ENCODE results near the gene POLR3H. TPM values are rescaled to one million over a fixed set of nuclear protein-coding genes. Genes with fewer than 3 reads are reported as not detected.
"Not testable (repeated sequence)": the region's sequence is repeated elsewhere in the genome, so short reads cannot be mapped to it uniquely, and the experiment has no call there.

Gene POLR3H
- polyA plus RNA-seq (2012; ENCODE audit: insufficient read depth, insufficient read length): 53.1 TPM

GRCh38 chr22:41543854-41544670 is at the start of gene POLR3H:
Gene POLR3H, minus strand, starts transcription at chr22:41544470. Its CDS starts 369 bp downstream, at chr22:41544101.
- DNase-seq (ENCODE audit: low read depth, low spot score): peak; percentile 96
- peak within 1 kb of the TSS; percentile 95 for H3K4me3 ChIP-seq (ENCODE audit: low read length)

GRCh38 chr22:41593336-41593960 is 49.2 kb upstream of the POLR3H start:
- not testable (repeated sequence) for DNase-seq (ENCODE audit: low read depth, low spot score); H3K4me3 ChIP-seq (ENCODE audit: low read length)

GRCh38 chr22:41589391-41590241 is 45.3 kb upstream of the POLR3H start, which contains the start of gene PMM1:
Gene PMM1, minus strand, starts transcription at chr22:41589840. Its CDS starts 35 bp downstream, at chr22:41589805.
- peak within 1 kb of the TSS; percentile 85 for H3K4me3 ChIP-seq (ENCODE audit: low read length)
- peak; percentile 99 for DNase-seq (ENCODE audit: low read depth, low spot score)

GRCh38 chr22:41587347-41587723 is 43.1 kb upstream of the POLR3H start:
- no peak overlapping the region for H3K4me3 ChIP-seq (ENCODE audit: low read length)
- no peak for DNase-seq (ENCODE audit: low read depth, low spot score)

GRCh38 chr22:41585898-41586297 is 41.6 kb upstream of the POLR3H start:
- no peak overlapping the region for H3K4me3 ChIP-seq (ENCODE audit: low read length)
- no peak for DNase-seq (ENCODE audit: low read depth, low spot score)

- DNase-seq (ENCODE audit: low read depth, low spot score): no peak
- H3K4me3 ChIP-seq (ENCODE audit: low read length): no peak overlapping the region
Observed at GRCh38 chr22:41584881-41585280, 40.6 kb upstream of the POLR3H start.

- no peak for DNase-seq (ENCODE audit: low read depth, low spot score)
- H3K4me3 ChIP-seq (ENCODE audit: low read length): no peak overlapping the region
Observed at GRCh38 chr22:41582694-41583093, 38.4 kb upstream of the POLR3H start.

- no peak for DNase-seq (ENCODE audit: low read depth, low spot score)
Observed at GRCh38 chr22:41579997-41580355, 35.7 kb upstream of the POLR3H start.

GRCh38 chr22:41579297-41579996 is 35.2 kb upstream of the POLR3H start:
- no peak overlapping the region for H3K4me3 ChIP-seq (ENCODE audit: low read length)
- no peak for DNase-seq (ENCODE audit: low read depth, low spot score)

More at GRCh38 chr22:41579997-41580355, 35.7 kb upstream of the POLR3H start:
- H3K4me3 ChIP-seq (ENCODE audit: low read length): no peak overlapping the region

- H3K4me3 ChIP-seq (ENCODE audit: low read length): no peak overlapping the region
- no peak for DNase-seq (ENCODE audit: low read depth, low spot score)
Observed at GRCh38 chr22:41578818-41579217, 34.5 kb upstream of the POLR3H start.

- H3K4me3 ChIP-seq (ENCODE audit: low read length): no peak overlapping the region
- no peak for DNase-seq (ENCODE audit: low read depth, low spot score)
Observed at GRCh38 chr22:41578114-41578513, 33.8 kb upstream of the POLR3H start.

GRCh38 chr22:41576877-41577276 is 32.6 kb upstream of the POLR3H start:
- DNase-seq (ENCODE audit: low read depth, low spot score): peak; percentile 52
- no peak overlapping the region for H3K4me3 ChIP-seq (ENCODE audit: low read length)

- DNase-seq (ENCODE audit: low read depth, low spot score): no peak
- no peak overlapping the region for H3K4me3 ChIP-seq (ENCODE audit: low read length)
Observed at GRCh38 chr22:41575533-41575932, 31.3 kb upstream of the POLR3H start.

GRCh38 chr22:41574847-41575381 is 30.6 kb upstream of the POLR3H start:
- DNase-seq (ENCODE audit: low read depth, low spot score): no peak
- H3K4me3 ChIP-seq (ENCODE audit: low read length): no peak overlapping the region

GRCh38 chr22:41573677-41574076 is 29.4 kb upstream of the POLR3H start:
- no peak for DNase-seq (ENCODE audit: low read depth, low spot score)
- no peak overlapping the region for H3K4me3 ChIP-seq (ENCODE audit: low read length)

GRCh38 chr22:41572305-41572704 is 28.0 kb upstream of the POLR3H start:
- DNase-seq (ENCODE audit: low read depth, low spot score); H3K4me3 ChIP-seq (ENCODE audit: low read length): not testable (repeated sequence)

GRCh38 chr22:41571786-41572185 is 27.5 kb upstream of the POLR3H start:
- no peak overlapping the region for H3K4me3 ChIP-seq (ENCODE audit: low read length)
- DNase-seq (ENCODE audit: low read depth, low spot score): no peak

- DNase-seq (ENCODE audit: low read depth, low spot score): no peak
- no peak overlapping the region for H3K4me3 ChIP-seq (ENCODE audit: low read length)
Observed at GRCh38 chr22:41570221-41570620, 26.0 kb upstream of the POLR3H start.

- H3K4me3 ChIP-seq (ENCODE audit: low read length): no peak overlapping the region
- no peak for DNase-seq (ENCODE audit: low read depth, low spot score)
Observed at GRCh38 chr22:41568811-41569210, 24.5 kb upstream of the POLR3H start.
